HUES6 (cell line): ENCODE data around the gene SPRED2.

Experiments used
- H3K27ac ChIP-seq: 2 replicates; pipeline ENCODE4 v1.7.0; 2013; ENCODE audit warnings: low read depth, mild to moderate bottlenecking, low read length, inconsistent platforms
- H3K27me3 ChIP-seq: 2 replicates; pipeline ENCODE4 v1.6.1; 2013; ENCODE audit warnings: low read length; ENCODE audit not compliant: control insufficient read depth, insufficient read depth
- H3K36me3 ChIP-seq: 2 replicates; pipeline ENCODE4 v1.6.1; 2013; ENCODE audit warnings: low read length; ENCODE audit not compliant: control insufficient read depth, insufficient read depth
- H3K4me1 ChIP-seq: 2 replicates; pipeline ENCODE4 v1.6.1; 2013; ENCODE audit warnings: low read length; ENCODE audit not compliant: control insufficient read depth, insufficient read depth
- H3K4me3 ChIP-seq: 2 replicates; pipeline ENCODE4 v1.5.1; 2013; ENCODE audit warnings: low read depth, low read length
- H3K9ac ChIP-seq: one replicate; pipeline ENCODE4 v1.6.1; 2013; ENCODE audit warnings: mild to moderate bottlenecking, low read length
- H3K9me3 ChIP-seq: 2 replicates; pipeline ENCODE4 v1.6.1; 2013; ENCODE audit warnings: low read depth, low read length; ENCODE audit not compliant: control insufficient read depth, insufficient read depth

The SPRED2 gene

GRCh38 chr2:65291216-65292105 lies 140.9 kb downstream of the SPRED2 start:
- no peaks in the 10 kb centered on the region for H3K9me3 ChIP-seq
- H3K27ac ChIP-seq = no peak overlapping the region
- H3K27me3 ChIP-seq = no peaks in the 10 kb centered on the region; the same call in 1 of the 2 replicates
- peaks cover 14% of the 10 kb centered on the region; the same call in 1 of the 2 replicates for H3K4me1 ChIP-seq
- H3K4me3 ChIP-seq = no peak overlapping the region
- no peak overlapping the region for H3K9ac ChIP-seq
- no peaks in the 10 kb centered on the region for H3K36me3 ChIP-seq

GRCh38 chr2:65287364-65287763 lies 145.0 kb downstream of the SPRED2 start:
- H3K4me1 ChIP-seq = no peaks in the 10 kb centered on the region; the same call in 1 of the 2 replicates
- H3K4me3 ChIP-seq = no peak overlapping the region
- no peaks in the 10 kb centered on the region for H3K36me3 ChIP-seq
- no peak overlapping the region for H3K27ac ChIP-seq
- H3K9me3 ChIP-seq = no peaks in the 10 kb centered on the region
- peaks cover 21% of the 10 kb centered on the region for H3K27me3 ChIP-seq
- no peak overlapping the region for H3K9ac ChIP-seq

GRCh38 chr2:65282477-65283053 lies 149.8 kb downstream of the SPRED2 start:
- Histone ChIP-seq H3K27ac (no peak overlapping the region), H3K9me3 (no peaks in the 10 kb centered on the region), H3K9ac (no peak overlapping the region), H3K36me3 (no peaks in the 10 kb centered on the region), H3K27me3 (peaks cover 67% of the 10 kb centered on the region), H3K4me1 (no peaks in the 10 kb centered on the region; the same call in 1 of the 2 replicates), H3K4me3 (no peak overlapping the region)

GRCh38 chr2:65281627-65282351 lies 150.6 kb downstream of the SPRED2 start:
- H3K9ac ChIP-seq = no peak overlapping the region
- H3K4me1 ChIP-seq = no peaks in the 10 kb centered on the region; the same call in 1 of the 2 replicates
- no peaks in the 10 kb centered on the region for H3K36me3 ChIP-seq
- no peak overlapping the region for H3K4me3 ChIP-seq
- H3K9me3 ChIP-seq = no peaks in the 10 kb centered on the region
- peaks cover 75% of the 10 kb centered on the region for H3K27me3 ChIP-seq
- H3K27ac ChIP-seq = no peak overlapping the region

GRCh38 chr2:65279756-65280155 lies 152.6 kb downstream of the SPRED2 start:
- H3K27ac ChIP-seq = no peak overlapping the region
- peaks cover 90% of the 10 kb centered on the region for H3K27me3 ChIP-seq
- H3K4me1 ChIP-seq = peaks cover 7% of the 10 kb centered on the region; the same call in 1 of the 2 replicates
- H3K4me3 ChIP-seq = no peak overlapping the region
- no peaks in the 10 kb centered on the region for H3K36me3 ChIP-seq
- H3K9ac ChIP-seq = no peak overlapping the region
- no peaks in the 10 kb centered on the region for H3K9me3 ChIP-seq

GRCh38 chr2:65278531-65278981 lies 153.8 kb downstream of the SPRED2 start:
- Histone ChIP-seq H3K9me3 (no peaks in the 10 kb centered on the region), H3K4me3 (no peak overlapping the region), H3K27ac (no peak overlapping the region), H3K36me3 (no peaks in the 10 kb centered on the region), H3K27me3 (peaks cover 96% of the 10 kb centered on the region), H3K4me1 (peaks cover 10% of the 10 kb centered on the region; the same call in 1 of the 2 replicates), H3K9ac (no peak overlapping the region)

GRCh38 chr2:65277791-65278483 lies 154.5 kb downstream of the SPRED2 start:
- no peaks in the 10 kb centered on the region for H3K9me3 ChIP-seq

GRCh38 chr2:65277118-65277517 lies 155.3 kb downstream of the SPRED2 start:
- H3K27me3 ChIP-seq = peaks cover 97% of the 10 kb centered on the region
- no peak overlapping the region for H3K27ac ChIP-seq
- H3K9ac ChIP-seq = no peak overlapping the region
- H3K4me3 ChIP-seq = no peak overlapping the region
- H3K36me3 ChIP-seq = no peaks in the 10 kb centered on the region
- peaks cover 10% of the 10 kb centered on the region; the same call in 1 of the 2 replicates for H3K4me1 ChIP-seq
- H3K9me3 ChIP-seq = no peaks in the 10 kb centered on the region

More at GRCh38 chr2:65277791-65278483, 154.5 kb downstream of the SPRED2 start:
- peaks cover 97% of the 10 kb centered on the region for H3K27me3 ChIP-seq
- no peak overlapping the region for H3K27ac ChIP-seq
- no peak overlapping the region for H3K4me3 ChIP-seq
- peaks cover 10% of the 10 kb centered on the region; the same call in 1 of the 2 replicates for H3K4me1 ChIP-seq
- H3K9ac ChIP-seq = no peak overlapping the region
- H3K36me3 ChIP-seq = no peaks in the 10 kb centered on the region

- Histone ChIP-seq H3K36me3 (no peaks in the 10 kb centered on the region; the same call in 1 of the 2 replicates), H3K9me3 (no peaks in the 10 kb centered on the region), H3K4me1 (peaks cover 10% of the 10 kb centered on the region; the same call in 1 of the 2 replicates), H3K27ac (no peak overlapping the region), H3K27me3 (peaks cover 97% of the 10 kb centered on the region), H3K4me3 (no peak overlapping the region), H3K9ac (no peak overlapping the region)
Observed at GRCh38 chr2:65276609-65277008, 155.8 kb downstream of the SPRED2 start.

- no peak overlapping the region for H3K4me3 ChIP-seq
- no peaks in the 10 kb centered on the region; the same call in 1 of the 2 replicates for H3K36me3 ChIP-seq
- H3K27me3 ChIP-seq = peaks cover 94% of the 10 kb centered on the region
- H3K9me3 ChIP-seq = no peaks in the 10 kb centered on the region
- H3K27ac ChIP-seq = no peak overlapping the region
- peaks cover 10% of the 10 kb centered on the region; the same call in 1 of the 2 replicates for H3K4me1 ChIP-seq
- H3K9ac ChIP-seq = no peak overlapping the region
Observed at GRCh38 chr2:65275141-65275915, 157.1 kb downstream of the SPRED2 start.
